Urinary bladder (tissue), 4 donors: Measurements from ENCODE around the gene SMO. TPM values are rescaled to one million over a fixed set of nuclear protein-coding genes. Genes with fewer than 3 reads are reported as not detected.
"Not testable (repeated sequence)": the region's sequence is repeated elsewhere in the genome, so short reads cannot be mapped to it uniquely, and the experiment has no call there.

Source experiments
- DNase-seq: peaks from one replicate; pipeline ENCODE4 v3.0.0-alpha.2; 2015; ENCODE audit errors: extremely low spot score
- H3K27ac ChIP-seq: one replicate; pipeline ENCODE4 v1.5.1; 2013; ENCODE audit warnings: low read depth, mild to moderate bottlenecking, moderate library complexity
- H3K36me3 ChIP-seq: one replicate; pipeline ENCODE4 v1.6.1; 2013; ENCODE audit warnings: mild to moderate bottlenecking, moderate library complexity; ENCODE audit not compliant: insufficient read depth
- H3K4me1 ChIP-seq: one replicate; pipeline ENCODE4 v1.6.1; 2013; ENCODE audit warnings: mild to moderate bottlenecking, moderate library complexity; ENCODE audit not compliant: insufficient read depth
- H3K4me3 ChIP-seq: one replicate; pipeline ENCODE4 v1.5.1; 2013; ENCODE audit warnings: low read depth, low read length
- WGBS: extraction: QIAGEN DNeasy Blood & Tissue Kit; methylation state at CpG from one replicate; pipeline ENCODE4 v1.1.7; 2013; 5-methylcytosine and 5-hydroxymethylcytosine counted together
- polyA plus RNA-seq: library from polyadenylated mRNA; stranded (reverse); fragments of 200-250 nt; gene quantifications from one replicate; pipeline ENCODE4 v1.2.3, GENCODE V29; 2013
- small RNA-seq: library from RNA; depleted of rRNA; stranded (forward); fragments of <200 nt; gene quantifications from one replicate; pipeline ENCODE3, GENCODE V24; 2014
- total RNA-seq: library from RNA; depleted of rRNA; stranded (reverse); fragments of >200 nt; gene quantifications from one replicate; pipeline ENCODE4 v1.2.3, GENCODE V29; 2014
- donor health status: healthy with polysubstance abuse.
- donor health status: healthy.

SMO gene
- total and polyA plus RNA-seq, 2 donors: 16.7 to 35.2 TPM

DNA sequence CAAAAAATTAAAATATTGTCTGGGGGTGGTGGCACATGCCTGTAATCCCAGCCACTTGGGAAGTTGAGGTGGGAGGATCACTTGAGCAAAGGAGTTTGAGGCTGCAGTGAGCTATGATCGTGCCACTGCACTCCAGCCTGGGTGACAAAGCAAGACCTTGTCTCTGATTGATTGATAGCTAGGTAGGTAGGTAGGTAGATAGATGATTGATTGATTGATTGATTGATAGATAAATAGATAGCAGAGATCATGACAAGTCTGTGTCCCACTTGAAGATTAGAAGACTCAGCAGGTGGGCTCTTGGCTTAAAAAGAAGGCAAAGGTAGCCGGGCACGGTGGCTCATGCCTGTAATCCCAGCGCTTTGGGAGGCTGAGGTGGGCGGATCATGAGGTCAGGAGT, 64.2 kb downstream of the SMO start:
- not testable (repeated sequence) for H3K27ac ChIP-seq, DNase-seq, H3K4me1 ChIP-seq, H3K4me3 ChIP-seq, H3K36me3 ChIP-seq
- WGBS: 93% methylated on average over 5 of the region's 5 CpGs

- Histone ChIP-seq H3K4me1 (no peaks in the 10 kb centered on the region), H3K36me3 (no peaks in the 10 kb centered on the region), H3K4me3 (no peak overlapping the region), H3K27ac (no peak overlapping the region)
- WGBS: 94% methylated on average over 4 of the region's 4 CpGs
- no peak for DNase-seq
Observed at GRCh38 chr7:129255800-129256199, 67.4 kb downstream of the SMO start.

GRCh38 chr7:129256221-129256620, 67.8 kb downstream of the SMO start:
- no peak for DNase-seq
- H3K27ac ChIP-seq: no peak overlapping the region
- no peaks in the 10 kb centered on the region for H3K36me3 ChIP-seq
- 92% methylated on average over 2 of the region's 2 CpGs for WGBS
- no peak overlapping the region for H3K4me3 ChIP-seq
- H3K4me1 ChIP-seq: no peaks in the 10 kb centered on the region

DNA sequence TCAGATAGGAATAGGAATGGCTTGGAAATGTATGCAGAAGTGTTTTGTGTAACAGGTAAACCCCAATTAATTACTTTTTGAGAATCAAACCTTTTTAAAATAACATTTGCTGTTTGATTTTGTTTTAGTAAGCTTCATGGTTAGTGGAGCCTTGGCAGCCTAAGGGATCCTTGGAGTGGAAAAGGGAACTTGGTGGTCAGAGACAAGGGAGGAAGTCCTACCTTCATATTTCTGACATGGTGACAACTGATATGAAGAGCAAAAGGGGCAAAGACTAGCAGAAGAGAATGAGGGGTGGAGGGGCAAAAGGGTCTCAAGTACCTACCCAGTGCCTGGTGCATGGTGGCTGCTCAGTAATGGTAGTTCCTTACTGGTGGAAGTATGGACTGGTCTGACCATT, 68.7 kb downstream of the SMO start:
- DNase-seq: no peak
- Histone ChIP-seq H3K4me3 (no peak overlapping the region), H3K36me3 (no peaks in the 10 kb centered on the region), H3K27ac (no peak overlapping the region), H3K4me1 (no peaks in the 10 kb centered on the region)

DNA sequence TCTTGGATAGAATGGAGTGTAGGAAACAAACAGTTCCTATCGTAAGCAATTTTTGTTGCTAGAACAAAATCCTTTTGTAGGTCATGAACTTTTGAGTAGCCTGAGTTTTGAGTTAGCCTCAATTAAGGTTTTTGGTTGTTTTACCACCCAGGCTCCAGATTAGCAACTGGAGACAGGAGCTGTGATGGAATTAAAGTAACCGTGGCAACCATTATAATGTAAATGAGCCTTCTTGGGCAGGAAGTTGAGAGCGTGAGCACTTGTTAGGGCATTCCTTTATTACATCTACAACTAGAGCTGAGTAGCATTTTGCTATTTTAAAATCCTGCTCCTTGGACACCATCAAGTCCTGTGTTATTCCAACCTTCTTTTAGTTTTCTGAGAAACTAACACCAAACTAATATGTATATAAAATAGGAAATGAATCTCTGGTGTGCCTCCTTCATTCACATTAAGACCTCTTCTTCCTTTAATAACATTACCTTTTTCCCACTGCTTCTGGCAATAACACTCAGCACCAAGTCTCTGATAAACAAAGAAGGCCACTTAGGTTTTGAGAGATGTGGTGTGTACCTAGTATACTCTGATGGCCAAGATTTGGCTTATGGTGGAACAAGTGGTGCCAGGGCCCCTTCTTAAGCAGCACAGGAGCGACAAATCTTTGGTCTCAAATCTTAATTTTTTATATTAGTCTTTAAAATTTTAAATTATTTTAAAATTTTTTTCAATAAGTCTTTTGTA, 70.4 kb downstream of the SMO start:
- no peaks in the 10 kb centered on the region for H3K4me1 ChIP-seq
- no peak overlapping the region for H3K4me3 ChIP-seq
- WGBS: 74% methylated on average over 4 of the region's 4 CpGs
- H3K27ac ChIP-seq: no peak overlapping the region
- no peaks in the 10 kb centered on the region for H3K36me3 ChIP-seq
- no peak for DNase-seq

DNA sequence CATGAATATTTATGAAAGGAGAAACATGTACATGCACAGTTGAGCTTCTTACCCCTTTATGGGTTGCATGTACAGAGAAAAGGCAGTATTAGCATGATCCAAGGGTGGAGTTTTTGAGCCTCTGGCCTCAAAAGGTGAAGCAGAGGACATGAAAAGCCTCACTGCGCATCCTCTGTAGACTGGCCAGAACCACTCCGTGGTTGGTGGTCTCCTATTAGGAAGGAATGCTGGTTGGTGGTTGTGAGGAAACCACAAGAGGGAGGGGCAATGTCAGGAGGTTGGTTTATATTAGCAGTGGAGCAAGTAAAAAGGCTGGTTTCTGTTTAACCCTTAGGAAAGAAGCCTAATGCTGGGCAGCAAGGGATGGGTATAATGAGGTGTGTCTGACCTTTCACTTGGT, 73.9 kb downstream of the SMO start:
- Histone ChIP-seq H3K4me3 (no peak overlapping the region), H3K4me1 (no peaks in the 10 kb centered on the region), H3K27ac (no peak overlapping the region), H3K36me3 (no peaks in the 10 kb centered on the region)
- no peak for DNase-seq
- WGBS: 74% methylated on average over 2 of the region's 2 CpGs

Small RNA genes lying within 50 kb of the gene (small RNA-seq; reads per million reads assigned to genes)
- gene RNY1P11: not detected

Other genes starting within 250 kb of the SMO start
- gene TNPO3, start 133.5 kb upstream of the SMO start, total RNA-seq: 45.9 TPM
- 25.7 TPM for gene TNPO3, start 133.5 kb upstream of the SMO start, polyA plus RNA-seq
- 9.5 TPM for gene TSPAN33, start 43.9 kb upstream of the SMO start, total RNA-seq
- 15.6 TPM for gene TSPAN33, start 43.9 kb upstream of the SMO start, polyA plus RNA-seq
- 20.3 TPM for gene AHCYL2, start 36.4 kb downstream of the SMO start, total RNA-seq
- 9.0 TPM for gene AHCYL2, start 36.4 kb downstream of the SMO start, polyA plus RNA-seq
- gene STRIP2, start 245.8 kb downstream of the SMO start, total RNA-seq: 4.1 TPM
- gene STRIP2, start 245.8 kb downstream of the SMO start, polyA plus RNA-seq: 0.44 TPM